GM18868 (cell line): Measurements from ENCODE around the gene PACS2.

Experiments
- ATAC-seq: cut with Tn5 transposase; IDR thresholded peaks from one replicate; pipeline ENCODE4 v1.9.1; 2021; ENCODE audit warnings: mild to moderate bottlenecking, moderate library complexity; ENCODE audit not compliant: unreplicated experiment

The PACS2 gene

GRCh38 chr14:105384041-105384557 is 69.6 kb downstream of the PACS2 start:
- no peak for ATAC-seq

- ATAC-seq = no peak
These were observed 70.2 kb downstream of the PACS2 start for GRCh38 chr14:105384605-105385321.

- ATAC-seq = no peak
These were observed 70.7 kb downstream of the PACS2 start for GRCh38 chr14:105385322-105385637.

GRCh38 chr14:105385698-105386365 is 71.3 kb downstream of the PACS2 start:
- no peak for ATAC-seq

GRCh38 chr14:105386581-105387529 is 72.3 kb downstream of the PACS2 start:
- ATAC-seq = no peak

- ATAC-seq = no peak
These were observed 73.0 kb downstream of the PACS2 start for GRCh38 chr14:105387530-105387922.

- ATAC-seq = no peak
These were observed 73.8 kb downstream of the PACS2 start for GRCh38 chr14:105388110-105388951.

- ATAC-seq = no peak
These were observed 74.4 kb downstream of the PACS2 start for GRCh38 chr14:105388976-105389375.

- ATAC-seq = no peak
These were observed 75.0 kb downstream of the PACS2 start for GRCh38 chr14:105389534-105389933.

GRCh38 chr14:105389976-105390848 is 75.7 kb downstream of the PACS2 start:
- ATAC-seq = no peak

- no peak for ATAC-seq
These were observed 76.4 kb downstream of the PACS2 start for GRCh38 chr14:105390849-105391500.

GRCh38 chr14:105391541-105391940 is 77.0 kb downstream of the PACS2 start:
- ATAC-seq = no peak

GRCh38 chr14:105392131-105393090 is 77.9 kb downstream of the PACS2 start:
- ATAC-seq = no peak

- ATAC-seq = no peak
These were observed 78.6 kb downstream of the PACS2 start for GRCh38 chr14:105393151-105393550.

GRCh38 chr14:105394714-105395537 is 80.4 kb downstream of the PACS2 start:
- ATAC-seq = no peak

GRCh38 chr14:105395538-105395854 is 80.9 kb downstream of the PACS2 start:
- no peak for ATAC-seq

- ATAC-seq = no peak
These were observed 82.9 kb downstream of the PACS2 start for GRCh38 chr14:105397350-105397931.
